AG04450 (cell line): ENCODE results near the gene CSF1. TPM values are rescaled to one million over a fixed set of nuclear protein-coding genes. Genes with fewer than 3 reads are reported as not detected.

Experiments used
- CTCF ChIA-PET: fragments of 300-600, 350-600 bp; formaldehyde crosslinking; extraction: SDS; loops from one replicate; lab custom pipeline; 2022; ENCODE audit warnings: antibody characterized with exemption, inconsistent platforms; lab: Charles Lee
- POLR2A ChIA-PET: fragments of 350-600 bp; formaldehyde crosslinking; extraction: SDS; loops from one replicate; lab custom pipeline; 2021; ENCODE audit warnings: antibody characterized with exemption, inconsistent platforms; lab: Yijun Ruan, JAX
- DNase-seq: peaks from one replicate; pipeline ENCODE4 v3.0.0-alpha.2; 2011; ENCODE audit warnings: low read depth, low spot score
- H3K27ac ChIP-seq: one replicate; pipeline ENCODE4 v1.5.1; 2012; ENCODE audit warnings: low read depth, low read length, control low read depth
- H3K27me3 ChIP-seq: one replicate; pipeline ENCODE4 v1.6.0; 2012; ENCODE audit warnings: low read length; ENCODE audit not compliant: control insufficient read depth, insufficient read depth
- H3K4me3 ChIP-seq: 2 replicates; pipeline ENCODE4 v1.5.1; 2011; ENCODE audit warnings: mild to moderate bottlenecking, low read depth, low read length, control low read depth
- H3K9me3 ChIP-seq: 2 replicates; pipeline ENCODE4 v1.5.1; 2012; ENCODE audit warnings: low read length; ENCODE audit not compliant: control insufficient read depth, insufficient read depth
- polyA plus RNA-seq: library from polyadenylated mRNA; depleted of rRNA; stranded (reverse); fragments of >200 nt; gene quantifications from 2 replicates; pipeline ENCODE4 v1.2.3, GENCODE V29; 2011
- TF ChIP-seq, protein P1 (sequence below): IDR thresholded peaks from 2 replicates; pipeline ENCODE4 v1.5.1; 2011; ENCODE audit warnings: low read depth, low read length, control low read depth, inconsistent platforms

Gene CSF1
- polyA plus RNA-seq, 1 experiment, result 84.1 TPM

GRCh38 chr1:109879881-109880525 lies 30.6 kb upstream of the CSF1 start:
- CTCF ChIA-PET, result interaction anchor here (0.5 kb wide), 1 partner anchor 306 kb away, joined by 3 read pairs; no protein-coding TSS in a partner anchor
- POLR2A ChIA-PET, result no interaction called here
- no peaks in the 10 kb centered on the region for H3K9me3 ChIP-seq
- DNase-seq, result no peak
- no peaks in the 10 kb centered on the region for H3K27me3 ChIP-seq
- H3K27ac ChIP-seq, result no peak overlapping the region
- no peak overlapping the region for H3K4me3 ChIP-seq
- TF ChIP-seq, protein P1, sequence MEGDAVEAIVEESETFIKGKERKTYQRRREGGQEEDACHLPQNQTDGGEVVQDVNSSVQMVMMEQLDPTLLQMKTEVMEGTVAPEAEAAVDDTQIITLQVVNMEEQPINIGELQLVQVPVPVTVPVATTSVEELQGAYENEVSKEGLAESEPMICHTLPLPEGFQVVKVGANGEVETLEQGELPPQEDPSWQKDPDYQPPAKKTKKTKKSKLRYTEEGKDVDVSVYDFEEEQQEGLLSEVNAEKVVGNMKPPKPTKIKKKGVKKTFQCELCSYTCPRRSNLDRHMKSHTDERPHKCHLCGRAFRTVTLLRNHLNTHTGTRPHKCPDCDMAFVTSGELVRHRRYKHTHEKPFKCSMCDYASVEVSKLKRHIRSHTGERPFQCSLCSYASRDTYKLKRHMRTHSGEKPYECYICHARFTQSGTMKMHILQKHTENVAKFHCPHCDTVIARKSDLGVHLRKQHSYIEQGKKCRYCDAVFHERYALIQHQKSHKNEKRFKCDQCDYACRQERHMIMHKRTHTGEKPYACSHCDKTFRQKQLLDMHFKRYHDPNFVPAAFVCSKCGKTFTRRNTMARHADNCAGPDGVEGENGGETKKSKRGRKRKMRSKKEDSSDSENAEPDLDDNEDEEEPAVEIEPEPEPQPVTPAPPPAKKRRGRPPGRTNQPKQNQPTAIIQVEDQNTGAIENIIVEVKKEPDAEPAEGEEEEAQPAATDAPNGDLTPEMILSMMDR, result no peak

GRCh38 chr1:109880971-109881894 lies 29.4 kb upstream of the CSF1 start:
- no peak for DNase-seq
- ChIA-PET POLR2A (no interaction called here), CTCF (interaction anchor here (2.0 kb wide), 1 partner anchor 102 kb away, joined by 4 read pairs; no protein-coding TSS in a partner anchor)
- no peak overlapping the region for H3K27ac ChIP-seq
- H3K9me3 ChIP-seq, result no peaks in the 10 kb centered on the region
- H3K4me3 ChIP-seq, result no peak overlapping the region
- H3K27me3 ChIP-seq, result no peaks in the 10 kb centered on the region
- TF ChIP-seq, protein P1, result no peak

DNA sequence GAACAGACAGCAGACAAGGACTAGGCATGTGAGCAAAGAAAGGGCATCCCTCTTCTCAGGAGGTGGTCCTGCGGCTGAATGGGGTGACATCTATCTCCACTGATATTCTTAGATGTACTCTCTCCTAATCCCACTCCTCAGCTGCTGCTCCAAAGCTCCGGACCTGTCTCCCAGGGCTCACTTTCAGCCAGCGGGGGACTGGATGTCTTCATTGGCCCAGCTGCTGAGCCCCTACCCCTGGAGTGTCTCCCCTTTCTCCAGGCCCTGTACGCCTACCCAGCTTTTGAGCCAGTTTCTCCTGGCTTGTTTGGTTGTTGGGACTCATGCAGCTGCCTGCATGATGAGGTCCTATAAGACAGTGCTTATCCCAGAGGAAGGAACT lies 28.8 kb upstream of the CSF1 start:
- DNase-seq, result no peak
- Histone ChIP-seq H3K27me3 (no peaks in the 10 kb centered on the region), H3K4me3 (no peak overlapping the region), H3K27ac (no peak overlapping the region), H3K9me3 (no peaks in the 10 kb centered on the region)
- POLR2A ChIA-PET, result no interaction called here
- CTCF ChIA-PET, result interaction anchor here (2.0 kb wide), 1 partner anchor 102 kb away, joined by 4 read pairs; no protein-coding TSS in a partner anchor
- TF ChIP-seq, protein P1, result no peak

GRCh38 chr1:109882288-109883245 lies 28.1 kb upstream of the CSF1 start:
- Histone ChIP-seq H3K4me3 (no peak overlapping the region), H3K27ac (no peak overlapping the region), H3K9me3 (no peaks in the 10 kb centered on the region), H3K27me3 (no peaks in the 10 kb centered on the region)
- ChIA-PET CTCF (interaction anchor here (2.0 kb wide), 1 partner anchor 101 kb away, joined by 4 read pairs; no protein-coding TSS in a partner anchor), POLR2A (no interaction called here)
- no peak for DNase-seq
- TF ChIP-seq, protein P1, result no peak
